Panc1 (cell line): Measurements from ENCODE around the gene ZSCAN20. TPM values are rescaled to one million over a fixed set of nuclear protein-coding genes. Genes with fewer than 3 reads are reported as not detected.

ENCODE experiments used
- ATAC-seq: fragments of 200-7000 bp; cut with Tn5 transposase; 2 replicates; pipeline ENCODE4 v1.9.1; 2020; ENCODE audit warnings: mild to moderate bottlenecking, moderate library complexity
- BruUV-seq: library from RNA; stranded (reverse); fragments of 400-500 nt; replicated peaks from 2 replicates; lab custom pipeline; 2021; lab: Mats Ljungman, UMichigan
- CTCF ChIA-PET: fragments of 300-600 bp; sonication (Branson Sonifier 250); formaldehyde crosslinking; loops from one replicate; lab custom pipeline; 2022; ENCODE audit warnings: antibody characterized with exemption; lab: Charles Lee
- POLR2A ChIA-PET: fragments of 300-600 bp; sonication (Branson Sonifier 250); formaldehyde crosslinking; loops from one replicate; lab custom pipeline; 2022; ENCODE audit warnings: antibody characterized with exemption; lab: Charles Lee
- DNase-seq: peaks from one replicate; pipeline ENCODE4 v3.0.0-alpha.2; 2010; ENCODE audit warnings: low read depth, low spot score
- H3K27ac ChIP-seq: 2 replicates; pipeline ENCODE4 v1.5.1; 2011; ENCODE audit warnings: mild to moderate bottlenecking, low read length, inconsistent platforms
- H3K27me3 ChIP-seq: fragments of 200-500 bp; sonication (Bioruptor generic); 2 replicates; pipeline ENCODE4 v1.6.0; 2014; ENCODE audit warnings: low read length, inconsistent platforms; ENCODE audit not compliant: control insufficient read depth, insufficient read depth
- H3K36me3 ChIP-seq: fragments of 200-500 bp; sonication (Bioruptor generic); 2 replicates; pipeline ENCODE4 v1.5.1; 2014; ENCODE audit warnings: inconsistent platforms, mild to moderate bottlenecking, low read length, moderate library complexity; ENCODE audit not compliant: control insufficient read depth, insufficient read depth
- H3K4me1 ChIP-seq: 2 replicates; pipeline ENCODE4 v1.5.1; 2011; ENCODE audit warnings: inconsistent platforms, mild to moderate bottlenecking, low read length, moderate library complexity; ENCODE audit not compliant: control insufficient read depth, insufficient read depth
- H3K4me3 ChIP-seq, 2 experiments: 2 replicates each; pipeline ENCODE4 v1.5.1; 2011 to 2012; ENCODE audit warnings: low read depth in 2 of 2, low read length in 2 of 2, mild to moderate bottlenecking in 2 of 2, inconsistent platforms in 1 of 2, moderate library complexity in 1 of 2
- H3K9me3 ChIP-seq: fragments of 200-500 bp; sonication (Bioruptor generic); 2 replicates; pipeline ENCODE4 v1.5.1; 2014; ENCODE audit warnings: low read depth, mild to moderate bottlenecking, inconsistent platforms, low read length, moderate library complexity; ENCODE audit not compliant: control insufficient read depth, insufficient read depth
- CTCF ChIP-seq: fragments of 450-650 bp; IDR thresholded peaks from 2 replicates; pipeline ENCODE4 v1.5.1; 2017; ENCODE audit warnings: mild to moderate bottlenecking
- POLR2AphosphoS5 ChIP-seq: IDR thresholded peaks from 2 replicates; pipeline ENCODE4 v1.6.1; 2012; ENCODE audit warnings: mild to moderate bottlenecking, low read depth, low read length, moderate library complexity
- REST ChIP-seq, 2 experiments: IDR thresholded peaks; 2 replicates each; pipeline ENCODE4 v1.6.1; 2011 to 2012; ENCODE audit warnings: low read depth in 2 of 2, control low read depth in 1 of 2, low read length in 1 of 2, mild to moderate bottlenecking in 1 of 2, moderate library complexity in 1 of 2; ENCODE audit not compliant: insufficient read depth in 1 of 2
- SIN3A ChIP-seq: IDR thresholded peaks from 2 replicates; pipeline ENCODE4 v1.6.1; 2012; ENCODE audit warnings: low read depth, mild to moderate bottlenecking, low read length, moderate library complexity, borderline replicate concordance; ENCODE audit not compliant: insufficient read depth
- TCF7L2 ChIP-seq: IDR thresholded peaks from 2 replicates; pipeline ENCODE4 v1.6.1; 2011; ENCODE audit warnings: mild to moderate bottlenecking, low read depth, low read length, inconsistent platforms
- in situ Hi-C: cut with HindIII; loops from 2 replicates; pipeline ENCODE4 v1.10.0; 2016; ENCODE audit warnings: low sequenced_read_pairs, low pct_unique_long_range_greater_than_20kb
- intact Hi-C: fragments of 100-400 bp; cut with micrococcal nuclease; formaldehyde crosslinking; loops from one replicate; pipeline ENCODE4 v1.10.0; 2022; ENCODE audit not compliant: unreplicated experiment
- total RNA-seq: library from RNA; stranded (reverse); gene quantifications from one replicate; pipeline ENCODE4 v1.2.1, GENCODE V29; 2021; ENCODE audit not compliant: unreplicated experiment

Gene ZSCAN20
- total RNA-seq, 1 experiment from 2014 or later: 6.9 TPM

GRCh38 chr1:33430692-33431593 lies 41.5 kb upstream of the ZSCAN20 start, which contains the start of gene PHC2:
Gene PHC2, minus strand, starts transcription at chr1:33431095. Its CDS starts 55,556 bp downstream, at chr1:33375539.
- TF ChIP-seq CTCF (peak; percentile 51), TCF7L2 (no peak), POLR2AphosphoS5 (no peak)
- peak within 1 kb of the TSS; percentile 58 to 60 for H3K4me3 ChIP-seq
- peaks cover 9% of the 10 kb centered on the region for H3K27me3 ChIP-seq
- ChIA-PET POLR2A (no interaction called here), CTCF (no interaction called here)
- H3K36me3 ChIP-seq: peaks cover 6% of the 10 kb centered on the region; the same call in 1 of the 2 replicates
- BruUV-seq: no TSS peak
- H3K4me1 ChIP-seq: peaks cover 9% of the 10 kb centered on the region
- DNase-seq (peak; percentile 83), ATAC-seq (peak; percentile 98)
- no peaks in the 10 kb centered on the region for H3K9me3 ChIP-seq
- in situ Hi-C loops: no loop called here
- H3K27ac ChIP-seq: no peak within 1 kb of the TSS
- intact Hi-C loops: no loop called here

GRCh38 chr1:33433509-33434362 lies 38.7 kb upstream of the ZSCAN20 start:
- Histone ChIP-seq H3K36me3 (peaks cover 6% of the 10 kb centered on the region; the same call in 1 of the 2 replicates), H3K4me1 (peaks cover 9% of the 10 kb centered on the region), H3K27ac (no peak overlapping the region), H3K27me3 (peaks cover 9% of the 10 kb centered on the region), H3K4me3 (no peak overlapping the region), H3K9me3 (no peaks in the 10 kb centered on the region)
- TF ChIP-seq SIN3A (no peak), POLR2AphosphoS5 (no peak), REST (IDR thresholded peaks at IDR 0.05; ENCODE audit: insufficient read depth in 1 of 2, low read depth in 2 of 2, low read length in 1 of 2) (no peak), TCF7L2 (no peak)
- DNase-seq (peak; percentile 97), ATAC-seq (no peak; the same call in 1 of the 2 replicates)
- POLR2A ChIA-PET: no interaction called here
- CTCF ChIA-PET: no interaction called here
- no TSS peak for BruUV-seq
- in situ Hi-C loops: no loop called here
- intact Hi-C loops: no loop called here
